ENCODE data around the gene PRICKLE1. TPM values are rescaled to one million over a fixed set of nuclear protein-coding genes. Genes with fewer than 3 reads are reported as not detected.

Gene PRICKLE1
- total and polyA plus RNA-seq, 9 of the 15 experiments (the other 6 are each of a cell fraction or from before 2014, with no cell fraction given), result 0.22 to 0.85 (median 0.31) TPM

- H3K27me3 ChIP-seq (ENCODE audit: control insufficient read depth in 2 of 2, insufficient read depth in 2 of 2, low read length in 2 of 2), result no peaks in the 10 kb centered on the region
- H2AFZ ChIP-seq (ENCODE audit: low read depth, low read length), result no peak overlapping the region
- H3K9ac ChIP-seq (ENCODE audit: insufficient read depth in 1 of 2, low read depth in 2 of 2, low read length in 2 of 2), result no peak overlapping the region
- CTCF ChIA-PET (ENCODE audit: low intra/inter-chr PET ratio), result no interaction called here
- H3K9me1 ChIP-seq (ENCODE audit: control insufficient read depth, insufficient read depth, low read length), result no peaks in the 10 kb centered on the region
- no peaks in the 10 kb centered on the region for H3K79me2 ChIP-seq (ENCODE audit: control insufficient read depth, insufficient read depth, low read length)
- FAIRE-seq, result no peak
- no peak overlapping the region for H3K27ac ChIP-seq (ENCODE audit: extremely low read depth, low read depth, low read length)
- H3K4me1 ChIP-seq (replicated peaks in 1 of 2; ENCODE audit: control insufficient read depth in 2 of 2, insufficient read depth in 2 of 2, low read length in 2 of 2), result no peaks in the 10 kb centered on the region
- ATAC-seq, result no peak
- no peak overlapping the region for H3K4me3 ChIP-seq
- no peaks in the 10 kb centered on the region for H3K36me3 ChIP-seq (ENCODE audit: control insufficient read depth, insufficient read depth, low read length)
- in situ Hi-C loops (cut with MboI) (no loop called here), intact Hi-C loops (cut with micrococcal nuclease) (no loop called here)
- H4K20me1 ChIP-seq (replicated peaks; ENCODE audit: control insufficient read depth, insufficient read depth, low read length), result no peaks in the 10 kb centered on the region
- BruUV-seq (replicated peaks), result no TSS peak
- POLR2A ChIA-PET, result no interaction called here
- DNase-seq (ENCODE audit: extremely low read depth in 1 of 4, low spot score in 3 of 4), result no peak
- no peaks in the 10 kb centered on the region for H3K9me3 ChIP-seq (replicated peaks; ENCODE audit: control insufficient read depth, insufficient read depth, low read depth, low read length)
- H3K4me2 ChIP-seq (ENCODE audit: insufficient read depth, low read length), result no peak overlapping the region
- TF ChIP-seq NCOA4 (IDR thresholded peaks at IDR 0.05; ENCODE audit: partially characterized antibody) (no peak), ZNF224 (CRISPR knock-in tag; IDR thresholded peaks at IDR 0.05) (no peak), ZNF644 (tag; IDR thresholded peaks at IDR 0.05; ENCODE audit: low read depth) (no peak), NCOA2 (IDR thresholded peaks at IDR 0.05; ENCODE audit: partially characterized antibody in 2 of 2) (no peak), ILK (tag; IDR thresholded peaks at IDR 0.05; ENCODE audit: borderline replicate concordance, low read depth) (no peak), PHTF2 (CRISPR knock-in tag; IDR thresholded peaks at IDR 0.05) (no peak), ATF2 (CRISPR knock-in tag; IDR thresholded peaks at IDR 0.05) (no peak), HOXB6 (CRISPR knock-in tag; IDR thresholded peaks at IDR 0.05; ENCODE audit: borderline replicate concordance) (no peak), ZNF780A (CRISPR knock-in tag; IDR thresholded peaks at IDR 0.05) (no peak)
- TF ChIP-seq, protein P1, sequence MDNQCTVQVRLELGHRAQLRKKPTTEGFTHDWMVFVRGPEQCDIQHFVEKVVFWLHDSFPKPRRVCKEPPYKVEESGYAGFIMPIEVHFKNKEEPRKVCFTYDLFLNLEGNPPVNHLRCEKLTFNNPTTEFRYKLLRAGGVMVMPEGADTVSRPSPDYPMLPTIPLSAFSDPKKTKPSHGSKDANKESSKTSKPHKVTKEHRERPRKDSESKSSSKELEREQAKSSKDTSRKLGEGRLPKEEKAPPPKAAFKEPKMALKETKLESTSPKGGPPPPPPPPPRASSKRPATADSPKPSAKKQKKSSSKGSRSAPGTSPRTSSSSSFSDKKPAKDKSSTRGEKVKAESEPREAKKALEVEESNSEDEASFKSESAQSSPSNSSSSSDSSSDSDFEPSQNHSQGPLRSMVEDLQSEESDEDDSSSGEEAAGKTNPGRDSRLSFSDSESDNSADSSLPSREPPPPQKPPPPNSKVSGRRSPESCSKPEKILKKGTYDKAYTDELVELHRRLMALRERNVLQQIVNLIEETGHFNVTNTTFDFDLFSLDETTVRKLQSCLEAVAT (IDR thresholded peaks at IDR 0.05), result no peak
- TF ChIP-seq, protein P2, sequence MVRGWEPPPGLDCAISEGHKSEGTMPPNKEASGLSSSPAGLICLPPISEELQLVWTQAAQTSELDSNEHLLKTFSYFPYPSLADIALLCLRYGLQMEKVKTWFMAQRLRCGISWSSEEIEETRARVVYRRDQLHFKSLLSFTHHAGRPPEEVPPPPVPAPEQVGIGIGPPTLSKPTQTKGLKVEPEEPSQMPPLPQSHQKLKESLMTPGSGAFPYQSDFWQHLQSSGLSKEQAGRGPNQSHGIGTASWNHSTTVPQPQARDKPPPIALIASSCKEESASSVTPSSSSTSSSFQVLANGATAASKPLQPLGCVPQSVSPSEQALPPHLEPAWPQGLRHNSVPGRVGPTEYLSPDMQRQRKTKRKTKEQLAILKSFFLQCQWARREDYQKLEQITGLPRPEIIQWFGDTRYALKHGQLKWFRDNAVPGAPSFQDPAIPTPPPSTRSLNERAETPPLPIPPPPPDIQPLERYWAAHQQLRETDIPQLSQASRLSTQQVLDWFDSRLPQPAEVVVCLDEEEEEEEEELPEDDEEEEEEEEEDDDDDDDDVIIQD (CRISPR knock-in tag; IDR thresholded peaks at IDR 0.05), result no peak
- TF ChIP-seq, protein P3, sequence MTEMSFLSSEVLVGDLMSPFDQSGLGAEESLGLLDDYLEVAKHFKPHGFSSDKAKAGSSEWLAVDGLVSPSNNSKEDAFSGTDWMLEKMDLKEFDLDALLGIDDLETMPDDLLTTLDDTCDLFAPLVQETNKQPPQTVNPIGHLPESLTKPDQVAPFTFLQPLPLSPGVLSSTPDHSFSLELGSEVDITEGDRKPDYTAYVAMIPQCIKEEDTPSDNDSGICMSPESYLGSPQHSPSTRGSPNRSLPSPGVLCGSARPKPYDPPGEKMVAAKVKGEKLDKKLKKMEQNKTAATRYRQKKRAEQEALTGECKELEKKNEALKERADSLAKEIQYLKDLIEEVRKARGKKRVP (CRISPR knock-in tag; IDR thresholded peaks at IDR 0.05), result no peak
- TF ChIP-seq, protein P4, sequence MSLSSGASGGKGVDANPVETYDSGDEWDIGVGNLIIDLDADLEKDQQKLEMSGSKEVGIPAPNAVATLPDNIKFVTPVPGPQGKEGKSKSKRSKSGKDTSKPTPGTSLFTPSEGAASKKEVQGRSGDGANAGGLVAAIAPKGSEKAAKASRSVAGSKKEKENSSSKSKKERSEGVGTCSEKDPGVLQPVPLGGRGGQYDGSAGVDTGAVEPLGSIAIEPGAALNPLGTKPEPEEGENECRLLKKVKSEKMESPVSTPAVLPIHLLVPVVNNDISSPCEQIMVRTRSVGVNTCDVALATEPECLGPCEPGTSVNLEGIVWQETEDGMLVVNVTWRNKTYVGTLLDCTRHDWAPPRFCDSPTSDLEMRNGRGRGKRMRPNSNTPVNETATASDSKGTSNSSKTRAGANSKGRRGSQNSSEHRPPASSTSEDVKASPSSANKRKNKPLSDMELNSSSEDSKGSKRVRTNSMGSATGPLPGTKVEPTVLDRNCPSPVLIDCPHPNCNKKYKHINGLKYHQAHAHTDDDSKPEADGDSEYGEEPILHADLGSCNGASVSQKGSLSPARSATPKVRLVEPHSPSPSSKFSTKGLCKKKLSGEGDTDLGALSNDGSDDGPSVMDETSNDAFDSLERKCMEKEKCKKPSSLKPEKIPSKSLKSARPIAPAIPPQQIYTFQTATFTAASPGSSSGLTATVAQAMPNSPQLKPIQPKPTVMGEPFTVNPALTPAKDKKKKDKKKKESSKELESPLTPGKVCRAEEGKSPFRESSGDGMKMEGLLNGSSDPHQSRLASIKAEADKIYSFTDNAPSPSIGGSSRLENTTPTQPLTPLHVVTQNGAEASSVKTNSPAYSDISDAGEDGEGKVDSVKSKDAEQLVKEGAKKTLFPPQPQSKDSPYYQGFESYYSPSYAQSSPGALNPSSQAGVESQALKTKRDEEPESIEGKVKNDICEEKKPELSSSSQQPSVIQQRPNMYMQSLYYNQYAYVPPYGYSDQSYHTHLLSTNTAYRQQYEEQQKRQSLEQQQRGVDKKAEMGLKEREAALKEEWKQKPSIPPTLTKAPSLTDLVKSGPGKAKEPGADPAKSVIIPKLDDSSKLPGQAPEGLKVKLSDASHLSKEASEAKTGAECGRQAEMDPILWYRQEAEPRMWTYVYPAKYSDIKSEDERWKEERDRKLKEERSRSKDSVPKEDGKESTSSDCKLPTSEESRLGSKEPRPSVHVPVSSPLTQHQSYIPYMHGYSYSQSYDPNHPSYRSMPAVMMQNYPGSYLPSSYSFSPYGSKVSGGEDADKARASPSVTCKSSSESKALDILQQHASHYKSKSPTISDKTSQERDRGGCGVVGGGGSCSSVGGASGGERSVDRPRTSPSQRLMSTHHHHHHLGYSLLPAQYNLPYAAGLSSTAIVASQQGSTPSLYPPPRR (CRISPR knock-in tag; IDR thresholded peaks at IDR 0.05; ENCODE audit: borderline replicate concordance), result no peak
These were observed 48.5 kb upstream of the PRICKLE1 start for GRCh38 chr12:42638011-42638410.
